Osteoblast (primary cell): ENCODE data around the gene ISM1. TPM values are rescaled to one million over a fixed set of nuclear protein-coding genes. Genes with fewer than 3 reads are reported as not detected.

Experiments used
- DNase-seq: peaks from one replicate; pipeline ENCODE4 v3.0.0; 2011; ENCODE audit warnings: low spot score, mixed read lengths; ENCODE audit not compliant: insufficient read length; ENCODE audit errors: missing footprints
- H2AFZ ChIP-seq: 2 replicates; pipeline ENCODE4 v1.6.0; 2011; ENCODE audit warnings: mild to moderate bottlenecking, low read length
- H3K27ac ChIP-seq: 2 replicates; pipeline ENCODE4 v1.5.1; 2011; ENCODE audit warnings: mild to moderate bottlenecking, low read depth, low read length, moderate library complexity
- H3K27me3 ChIP-seq: 2 replicates; pipeline ENCODE4 v1.6.0; 2012; ENCODE audit warnings: mild to moderate bottlenecking, control low read depth, inconsistent platforms, low read length, moderate library complexity; ENCODE audit not compliant: insufficient read depth
- H3K36me3 ChIP-seq: 2 replicates; pipeline ENCODE4 v1.5.1; 2011; ENCODE audit warnings: mild to moderate bottlenecking, low read length, control low read depth, moderate library complexity; ENCODE audit not compliant: insufficient read depth
- H3K4me1 ChIP-seq: 2 replicates; pipeline ENCODE4 v1.5.1; 2011; ENCODE audit warnings: mild to moderate bottlenecking, low read length, control low read depth, moderate library complexity; ENCODE audit not compliant: insufficient read depth
- H3K4me2 ChIP-seq: 2 replicates; pipeline ENCODE4 v1.6.0; 2011; ENCODE audit warnings: mild to moderate bottlenecking, low read length; ENCODE audit not compliant: insufficient read depth
- H3K4me3 ChIP-seq: fragments of 200-600 bp; sonication (generic); 3 replicates; pipeline ENCODE4 v1.5.1; 2012; ENCODE audit warnings: mild to moderate bottlenecking, low read length, inconsistent platforms; ENCODE audit not compliant: insufficient read depth
- H3K79me2 ChIP-seq: 2 replicates; pipeline ENCODE4 v1.6.0; 2012; ENCODE audit warnings: mild to moderate bottlenecking, low read length, control low read depth, inconsistent platforms; ENCODE audit not compliant: insufficient read depth
- H3K9me3 ChIP-seq: 2 replicates; pipeline ENCODE4 v1.5.1; 2011; ENCODE audit warnings: low read depth, low read length, control low read depth
- H4K20me1 ChIP-seq: 2 replicates; pipeline ENCODE4 v1.6.0; 2012; ENCODE audit warnings: mild to moderate bottlenecking, low read length, control low read depth; ENCODE audit not compliant: insufficient read depth
- CTCF ChIP-seq: IDR thresholded peaks from 2 replicates; pipeline ENCODE4 v1.5.1; 2011; ENCODE audit warnings: mild to moderate bottlenecking, low read depth, low read length, moderate library complexity; ENCODE audit errors: extremely low read depth
- total RNA-seq: library from RNA; depleted of rRNA; stranded (reverse); fragments of >200 nt; gene quantifications from 2 replicates; pipeline ENCODE4 v1.2.3, GENCODE V29; 2012

The ISM1 gene
- total RNA-seq, 1 donor: 4.0 TPM

GRCh38 chr20:13341737-13342393 is 120.8 kb downstream of the ISM1 start:
- DNase-seq: no peak
- Histone ChIP-seq H3K4me3 (no peak overlapping the region), H3K4me2 (no peak overlapping the region), H3K4me1 (peaks cover 9% of the 10 kb centered on the region), H2AFZ (no peak overlapping the region), H3K36me3 (no peaks in the 10 kb centered on the region), H3K27ac (no peak overlapping the region), H3K27me3 (no peaks in the 10 kb centered on the region), H4K20me1 (no peaks in the 10 kb centered on the region), H3K9me3 (no peaks in the 10 kb centered on the region), H3K79me2 (no peaks in the 10 kb centered on the region)
- TF ChIP-seq CTCF: no peak

- no peak for TF ChIP-seq CTCF
- H3K4me1 ChIP-seq: peaks cover 10% of the 10 kb centered on the region
- no peak for DNase-seq
- no peaks in the 10 kb centered on the region for H3K27me3 ChIP-seq
- H3K4me2 ChIP-seq: no peak overlapping the region
- no peaks in the 10 kb centered on the region for H3K36me3 ChIP-seq
- H3K27ac ChIP-seq: no peak overlapping the region
- no peaks in the 10 kb centered on the region for H4K20me1 ChIP-seq
- H3K79me2 ChIP-seq: no peaks in the 10 kb centered on the region
- no peaks in the 10 kb centered on the region for H3K9me3 ChIP-seq
- H2AFZ ChIP-seq: peak overlapping the region; percentile 50
- no peak overlapping the region for H3K4me3 ChIP-seq
Measured at GRCh38 chr20:13342469-13343242, 121.6 kb downstream of the ISM1 start.

- TF ChIP-seq CTCF: no peak
- Histone ChIP-seq H3K79me2 (no peaks in the 10 kb centered on the region), H4K20me1 (no peaks in the 10 kb centered on the region), H3K4me1 (peaks cover 28% of the 10 kb centered on the region), H3K9me3 (no peaks in the 10 kb centered on the region), H3K27me3 (no peaks in the 10 kb centered on the region), H2AFZ (peak overlapping the region; percentile 42), H3K4me2 (no peak overlapping the region), H3K4me3 (no peak overlapping the region), H3K36me3 (no peaks in the 10 kb centered on the region), H3K27ac (no peak overlapping the region)
- no peak for DNase-seq
Measured at GRCh38 chr20:13344671-13345070, 123.6 kb downstream of the ISM1 start.
